Measurements from ENCODE around the gene CAMK2N1.
"Not testable (repeated sequence)": the region's sequence is repeated elsewhere in the genome, so short reads cannot be mapped to it uniquely, and the experiment has no call there.

Gene CAMK2N1

DNA sequence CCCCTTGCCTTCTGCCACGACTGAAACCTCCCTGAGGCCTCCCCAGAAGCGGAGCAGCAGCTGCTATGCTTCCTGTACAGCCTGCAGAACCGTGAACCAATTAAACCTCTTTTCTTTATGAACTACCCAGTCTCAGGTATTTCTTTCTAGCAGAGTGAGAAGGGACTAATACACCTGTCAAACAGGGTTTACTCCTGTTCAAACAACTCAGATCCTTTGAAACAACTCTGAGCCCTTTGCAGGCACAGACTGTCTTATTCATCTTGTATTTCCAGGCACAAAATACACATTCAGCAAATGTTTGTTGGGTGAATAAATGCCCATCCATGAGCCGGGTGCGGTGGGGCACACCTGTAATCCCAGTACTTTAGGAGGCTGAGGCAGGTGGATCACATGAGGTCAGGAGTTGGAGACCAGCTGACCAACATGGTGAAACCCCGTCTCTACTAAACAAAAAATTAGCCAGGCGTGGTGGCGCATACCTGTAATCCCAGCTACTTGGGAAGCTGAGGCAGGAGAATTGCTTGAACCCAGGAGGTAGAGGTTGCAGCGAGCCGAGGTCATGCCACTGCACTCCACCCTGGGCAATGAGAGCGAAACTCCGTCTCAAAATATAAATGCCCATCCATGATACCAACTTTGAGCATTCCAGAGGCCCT, 10.8 kb upstream of the CAMK2N1 start:
- Histone ChIP-seq H3K27ac (ENCODE audit: low read depth, low read length, severe bottlenecking) (peak overlapping the region; percentile 59), H3K4me1 (ENCODE audit: control insufficient read depth, insufficient read depth, low read length, poor library complexity, severe bottlenecking) (peaks cover 31% of the 10 kb centered on the region), H3K36me3 (ENCODE audit: control insufficient read depth, insufficient read depth, low read length) (peaks cover 43% of the 10 kb centered on the region)
- H3K4me3 ChIP-seq (ENCODE audit: extremely low read depth, insufficient read depth, low read length, poor library complexity, severe bottlenecking); H3K9me3 ChIP-seq (ENCODE audit: control insufficient read depth, low read length): not testable (repeated sequence)
- WGBS, 2 experiments (ENCODE audit: insufficient coverage in 2 of 2), result 81 to 88% methylated on average over 5 to 8 of the region's 12 CpGs

DNA sequence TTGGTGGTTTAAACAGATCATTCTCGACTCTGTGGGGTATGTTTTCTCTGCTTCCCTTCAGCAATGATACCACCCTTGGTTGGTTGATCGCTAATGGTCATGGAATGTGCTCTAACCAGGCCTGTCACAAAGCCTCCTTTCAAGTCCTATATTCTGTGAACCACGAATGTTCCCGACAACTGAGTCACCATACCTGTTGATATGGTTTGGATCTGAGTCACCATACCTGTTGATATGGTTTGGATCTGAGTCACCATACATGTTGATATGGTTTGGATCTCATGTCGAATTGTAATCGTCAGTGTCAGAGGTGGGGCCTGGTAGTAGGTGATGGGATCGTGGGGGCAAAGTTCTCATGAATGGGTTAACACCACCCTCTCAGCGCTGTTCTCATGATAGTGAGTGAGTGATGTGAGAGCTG, 10.2 kb upstream of the CAMK2N1 start:
- peaks cover 31% of the 10 kb centered on the region for H3K4me1 ChIP-seq (ENCODE audit: control insufficient read depth, insufficient read depth, low read length, poor library complexity, severe bottlenecking)
- peaks cover 37% of the 10 kb centered on the region for H3K36me3 ChIP-seq (ENCODE audit: control insufficient read depth, insufficient read depth, low read length)
- H3K9me3 ChIP-seq (ENCODE audit: control insufficient read depth, low read length), result no peaks in the 10 kb centered on the region
- H3K4me3 ChIP-seq (ENCODE audit: extremely low read depth, insufficient read depth, low read length, poor library complexity, severe bottlenecking), result no peak overlapping the region
- WGBS, 2 experiments (ENCODE audit: insufficient coverage in 2 of 2), result 83% methylated on average over 5 to 7 of the region's 8 CpGs
- H3K27ac ChIP-seq (ENCODE audit: low read depth, low read length, severe bottlenecking), result peak overlapping the region; percentile 59

DNA sequence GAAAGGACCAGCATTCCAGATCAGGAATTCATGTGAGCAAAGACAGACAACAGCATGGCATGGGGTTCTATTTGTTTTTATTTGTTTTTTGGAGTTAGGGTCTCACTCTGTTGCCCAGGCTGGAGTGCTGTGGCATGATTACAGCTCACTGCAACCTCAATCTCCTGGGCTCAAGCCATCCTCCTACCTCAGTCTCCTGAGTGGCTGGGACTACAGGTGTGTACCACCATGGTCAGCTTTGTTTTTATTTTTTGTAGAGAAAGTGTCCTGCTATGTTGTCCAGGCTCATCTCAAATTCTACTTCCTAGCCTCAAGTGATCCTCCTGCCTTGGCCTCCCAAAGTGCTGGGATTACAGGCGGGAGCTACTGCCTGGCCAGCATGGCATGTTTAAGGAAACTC, 9.7 kb upstream of the CAMK2N1 start:
- Histone ChIP-seq H3K4me3 (ENCODE audit: extremely low read depth, insufficient read depth, low read length, poor library complexity, severe bottlenecking) (no peak overlapping the region), H3K36me3 (ENCODE audit: control insufficient read depth, insufficient read depth, low read length) (peaks cover 31% of the 10 kb centered on the region), H3K9me3 (ENCODE audit: control insufficient read depth, low read length) (no peaks in the 10 kb centered on the region), H3K27ac (ENCODE audit: low read depth, low read length, severe bottlenecking) (peak overlapping the region; percentile 46), H3K4me1 (ENCODE audit: control insufficient read depth, insufficient read depth, low read length, poor library complexity, severe bottlenecking) (peaks cover 31% of the 10 kb centered on the region)
- WGBS, 2 experiments (ENCODE audit: insufficient coverage in 2 of 2), result 80 to 100% methylated on average over 1 of the region's 1 CpG

DNA sequence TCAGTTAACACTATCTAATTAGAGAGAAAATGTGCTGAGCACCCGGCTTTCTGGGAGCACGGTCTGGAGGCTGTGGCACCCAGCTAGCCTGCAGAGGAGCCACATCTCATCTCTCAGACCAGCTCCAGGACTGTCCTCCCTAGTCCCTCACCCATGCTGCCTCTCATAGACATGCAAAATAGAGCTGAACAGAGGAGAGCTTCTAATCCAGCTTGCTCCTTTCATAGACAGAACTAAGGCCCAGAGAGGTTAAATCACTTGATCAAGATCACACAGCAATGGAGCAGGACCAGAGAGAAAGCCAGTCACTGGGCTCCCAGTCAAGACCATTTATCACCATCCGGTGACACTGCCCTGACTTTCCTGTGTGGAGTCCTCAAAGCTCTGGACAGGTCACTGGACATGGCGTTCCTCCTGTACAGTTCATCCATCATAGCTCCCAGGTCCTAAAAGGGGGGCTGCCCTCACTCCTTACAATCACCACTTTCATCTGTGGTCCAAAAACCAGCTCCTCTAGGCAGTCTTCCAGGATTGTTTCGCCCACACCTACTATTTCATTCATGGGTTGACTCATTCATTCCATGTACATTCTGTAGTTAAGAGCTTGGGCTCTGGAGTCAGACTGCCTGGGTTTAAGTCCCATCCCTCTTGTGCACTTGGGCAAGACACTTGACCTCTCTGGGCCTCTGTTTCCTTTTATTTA, 8.8 kb upstream of the CAMK2N1 start:
- Histone ChIP-seq H3K4me3 (ENCODE audit: extremely low read depth, insufficient read depth, low read length, poor library complexity, severe bottlenecking) (no peak overlapping the region), H3K9me3 (ENCODE audit: control insufficient read depth, low read length) (no peaks in the 10 kb centered on the region), H3K36me3 (ENCODE audit: control insufficient read depth, insufficient read depth, low read length) (peaks cover 22% of the 10 kb centered on the region), H3K27ac (ENCODE audit: low read depth, low read length, severe bottlenecking) (peak overlapping the region; percentile 46), H3K4me1 (ENCODE audit: control insufficient read depth, insufficient read depth, low read length, poor library complexity, severe bottlenecking) (peaks cover 31% of the 10 kb centered on the region)
- 72 to 80% methylated on average over 4 to 5 of the region's 5 CpGs for WGBS, 2 experiments (ENCODE audit: insufficient coverage in 2 of 2)

DNA sequence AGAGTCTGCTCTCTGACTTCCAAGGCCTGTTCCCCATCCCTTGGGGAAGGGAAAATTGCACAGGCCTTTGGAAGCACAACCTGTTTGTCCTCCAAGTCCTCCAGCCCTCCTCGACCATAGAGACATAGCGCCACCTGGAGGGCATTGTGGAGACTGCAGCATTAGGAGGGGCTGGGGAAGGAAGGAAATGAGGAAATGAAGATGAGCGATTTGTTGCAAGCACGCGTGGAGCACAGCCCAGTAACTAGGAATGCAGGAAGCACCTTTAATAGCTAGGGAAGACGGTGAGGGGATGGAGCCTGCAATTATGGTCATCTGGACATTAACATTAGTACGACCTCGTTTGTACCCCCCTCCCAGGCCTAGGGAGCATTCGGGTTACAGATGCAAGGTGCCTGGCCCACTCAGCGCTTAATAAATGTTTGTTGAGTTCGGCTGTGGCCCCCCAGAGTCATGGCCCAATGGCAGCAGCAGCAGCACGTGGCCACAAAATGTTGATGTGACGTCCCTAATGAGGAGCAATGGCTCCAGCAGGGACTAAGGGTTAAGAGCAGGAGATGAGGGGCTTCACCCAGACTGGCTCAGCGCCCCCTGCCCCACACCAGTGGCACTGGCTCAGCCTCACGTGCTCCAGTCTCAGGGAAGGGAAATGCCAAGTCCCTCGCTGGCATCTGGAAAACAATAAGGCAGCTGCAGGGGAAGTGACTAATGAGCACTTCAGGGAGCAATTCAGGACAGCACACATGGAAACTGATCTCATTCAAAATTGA, 8.0 kb upstream of the CAMK2N1 start:
- Histone ChIP-seq H3K27ac (ENCODE audit: low read depth, low read length, severe bottlenecking) (peak overlapping the region; percentile 57), H3K4me3 (ENCODE audit: extremely low read depth, insufficient read depth, low read length, poor library complexity, severe bottlenecking) (peak overlapping the region; percentile 2)

DNA sequence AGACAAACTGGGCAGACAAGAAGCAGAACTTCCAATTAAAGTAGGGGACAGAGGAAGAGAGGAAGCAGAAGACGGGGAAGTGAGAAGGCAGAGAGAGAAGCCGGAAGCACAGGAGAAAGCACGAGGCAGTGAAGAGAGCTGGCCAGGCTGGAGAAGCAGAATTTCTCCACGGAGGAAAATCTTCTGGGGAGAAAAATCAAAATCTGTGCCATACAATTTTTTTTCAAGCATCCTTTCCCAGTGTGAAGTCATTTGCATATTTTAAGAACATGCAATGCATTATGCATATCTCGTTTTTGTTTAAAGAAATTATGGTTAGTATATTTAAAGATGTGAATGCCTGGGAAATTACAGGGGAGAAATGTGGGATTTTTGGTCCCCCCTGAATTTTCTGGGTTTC, 7.3 kb upstream of the CAMK2N1 start:
- Histone ChIP-seq H3K4me1 (ENCODE audit: control insufficient read depth, insufficient read depth, low read length, poor library complexity, severe bottlenecking) (peaks cover 31% of the 10 kb centered on the region), H3K36me3 (ENCODE audit: control insufficient read depth, insufficient read depth, low read length) (peaks cover 7% of the 10 kb centered on the region), H3K4me3 (ENCODE audit: extremely low read depth, insufficient read depth, low read length, poor library complexity, severe bottlenecking) (no peak overlapping the region), H3K27ac (ENCODE audit: low read depth, low read length, severe bottlenecking) (no peak overlapping the region), H3K9me3 (ENCODE audit: control insufficient read depth, low read length) (no peaks in the 10 kb centered on the region)
- WGBS, 2 experiments (ENCODE audit: insufficient coverage in 2 of 2), result 77 to 81% methylated on average over 3 of the region's 5 CpGs

More for the DNA sequence above, 8.0 kb upstream of the CAMK2N1 start:
- Histone ChIP-seq H3K9me3 (ENCODE audit: control insufficient read depth, low read length) (no peaks in the 10 kb centered on the region), H3K36me3 (ENCODE audit: control insufficient read depth, insufficient read depth, low read length) (peaks cover 14% of the 10 kb centered on the region), H3K4me1 (ENCODE audit: control insufficient read depth, insufficient read depth, low read length, poor library complexity, severe bottlenecking) (peaks cover 31% of the 10 kb centered on the region)
- 4% methylated on average over 13 to 15 of the region's 16 CpGs for WGBS, 2 experiments (ENCODE audit: insufficient coverage in 2 of 2)

DNA sequence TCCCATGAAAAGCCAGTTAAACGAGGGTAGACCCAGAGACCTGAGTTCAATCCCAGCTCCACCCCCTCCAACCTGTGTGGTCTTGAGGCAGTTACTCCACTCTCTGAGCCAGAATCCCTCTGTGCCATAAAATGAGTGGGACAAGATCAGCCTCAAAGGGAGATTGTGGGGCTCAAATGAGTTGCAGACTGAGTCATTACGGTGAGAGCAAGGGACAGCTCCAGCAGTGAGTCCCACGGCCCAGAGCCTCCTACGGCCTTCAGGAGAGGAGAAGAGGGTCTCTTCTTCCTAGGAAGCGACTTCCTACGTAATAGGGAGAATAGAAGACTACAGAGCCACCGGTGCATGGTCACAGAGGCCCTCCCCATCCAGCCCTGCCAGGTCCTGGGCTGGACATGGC, 6.7 kb upstream of the CAMK2N1 start:
- Histone ChIP-seq H3K9me3 (ENCODE audit: control insufficient read depth, low read length) (no peaks in the 10 kb centered on the region), H3K4me1 (ENCODE audit: control insufficient read depth, insufficient read depth, low read length, poor library complexity, severe bottlenecking) (peaks cover 31% of the 10 kb centered on the region), H3K36me3 (ENCODE audit: control insufficient read depth, insufficient read depth, low read length) (peaks cover 3% of the 10 kb centered on the region), H3K27ac (ENCODE audit: low read depth, low read length, severe bottlenecking) (no peak overlapping the region), H3K4me3 (ENCODE audit: extremely low read depth, insufficient read depth, low read length, poor library complexity, severe bottlenecking) (no peak overlapping the region)
- WGBS, 2 experiments (ENCODE audit: insufficient coverage in 2 of 2), result 78 to 81% methylated on average over 3 to 4 of the region's 7 CpGs

DNA sequence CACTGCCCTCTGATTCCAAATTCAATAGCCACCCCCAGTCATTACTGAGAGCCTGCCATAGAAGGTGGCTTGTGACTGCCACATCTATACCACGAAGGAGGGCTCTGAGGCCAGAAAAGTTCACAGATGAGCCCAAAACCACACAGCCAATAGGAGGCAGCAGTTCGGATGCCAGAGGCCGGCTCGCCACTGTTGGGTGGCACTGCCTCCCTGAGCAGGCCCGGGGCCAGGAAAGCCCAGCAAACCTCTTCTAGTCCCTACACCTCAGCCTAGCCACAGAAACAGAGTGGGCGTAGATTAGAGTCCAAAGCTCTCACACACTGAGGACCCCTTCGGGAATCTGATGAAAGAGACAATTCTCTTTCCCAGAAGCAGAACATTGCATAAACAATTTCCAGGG, 5.9 kb upstream of the CAMK2N1 start:
- H3K9me3 ChIP-seq (ENCODE audit: control insufficient read depth, low read length), result no peaks in the 10 kb centered on the region
- H3K27ac ChIP-seq (ENCODE audit: low read depth, low read length, severe bottlenecking), result no peak overlapping the region
- no peak overlapping the region for H3K4me3 ChIP-seq (ENCODE audit: extremely low read depth, insufficient read depth, low read length, poor library complexity, severe bottlenecking)
- H3K36me3 ChIP-seq (ENCODE audit: control insufficient read depth, insufficient read depth, low read length), result no peaks in the 10 kb centered on the region
- WGBS, 2 experiments (ENCODE audit: insufficient coverage in 2 of 2), result 73 to 89% methylated on average over 2 to 6 of the region's 7 CpGs
- peaks cover 29% of the 10 kb centered on the region for H3K4me1 ChIP-seq (ENCODE audit: control insufficient read depth, insufficient read depth, low read length, poor library complexity, severe bottlenecking)

DNA sequence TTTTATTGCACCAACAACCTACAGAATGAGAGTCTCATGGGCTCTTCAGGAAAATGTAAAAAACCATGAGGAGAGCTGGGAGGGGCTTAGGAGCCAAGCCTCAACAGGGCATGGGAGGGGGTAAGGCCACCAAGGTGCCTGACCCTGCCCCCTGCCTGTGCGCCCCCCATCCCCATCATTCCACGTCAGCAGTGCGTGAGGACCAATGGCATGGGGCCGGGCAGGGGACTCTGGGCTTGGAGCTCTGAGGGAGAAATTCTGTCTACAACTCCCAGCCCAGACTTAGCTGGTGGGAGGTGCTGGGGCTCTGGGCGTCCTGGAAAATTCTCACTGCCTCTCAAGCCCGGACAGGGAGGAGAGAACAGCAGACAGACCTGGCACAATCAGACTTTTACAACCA, 5.2 kb upstream of the CAMK2N1 start:
- Histone ChIP-seq H3K4me3 (ENCODE audit: extremely low read depth, insufficient read depth, low read length, poor library complexity, severe bottlenecking) (no peak overlapping the region), H3K27ac (ENCODE audit: low read depth, low read length, severe bottlenecking) (no peak overlapping the region), H3K36me3 (ENCODE audit: control insufficient read depth, insufficient read depth, low read length) (no peaks in the 10 kb centered on the region), H3K4me1 (ENCODE audit: control insufficient read depth, insufficient read depth, low read length, poor library complexity, severe bottlenecking) (peaks cover 22% of the 10 kb centered on the region), H3K9me3 (ENCODE audit: control insufficient read depth, low read length) (no peaks in the 10 kb centered on the region)
- 80% methylated on average over 1 to 2 of the region's 6 CpGs for WGBS, 2 experiments (ENCODE audit: insufficient coverage in 2 of 2)

DNA sequence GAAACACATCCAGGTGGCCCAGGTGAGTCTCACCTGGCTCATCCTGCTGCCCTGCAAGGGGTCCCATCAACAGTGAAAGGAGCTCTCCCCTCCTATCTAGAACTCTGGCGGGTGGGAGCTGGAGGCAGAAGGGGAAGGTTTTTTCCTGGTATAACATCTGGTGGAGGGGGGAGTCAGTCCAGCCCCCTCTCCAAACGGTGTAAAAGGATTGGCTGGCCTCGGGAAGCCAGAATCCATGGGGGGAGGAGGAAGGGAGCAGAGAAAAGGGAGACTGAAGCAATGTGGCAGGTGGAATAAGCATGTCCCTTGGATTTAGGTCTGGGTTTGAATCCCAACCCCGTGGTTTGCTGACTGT, 1.2 kb upstream of the CAMK2N1 start:
- no peaks in the 10 kb centered on the region for H3K9me3 ChIP-seq (ENCODE audit: control insufficient read depth, low read length)
- H3K27ac ChIP-seq (ENCODE audit: low read depth, low read length, severe bottlenecking), result no peak overlapping the region
- H3K4me3 ChIP-seq (ENCODE audit: extremely low read depth, insufficient read depth, low read length, poor library complexity, severe bottlenecking), result no peak overlapping the region
- H3K36me3 ChIP-seq (ENCODE audit: control insufficient read depth, insufficient read depth, low read length), result no peaks in the 10 kb centered on the region
- H3K4me1 ChIP-seq (ENCODE audit: control insufficient read depth, insufficient read depth, low read length, poor library complexity, severe bottlenecking), result peaks cover 7% of the 10 kb centered on the region
- 10% methylated on average over 3 of the region's 4 CpGs for WGBS, 2 experiments (ENCODE audit: insufficient coverage in 2 of 2)

All from mesodermal cell (in vitro differentiated cells).